ENCODE data around the gene APOL3.
A peak's percentile ranks its signal among the peaks of the same experiment; 100 is the strongest.
"Not testable (repeated sequence)": the region's sequence is repeated elsewhere in the genome, so short reads cannot be mapped to it uniquely, and the experiment has no call there.

Gene APOL3

DNA sequence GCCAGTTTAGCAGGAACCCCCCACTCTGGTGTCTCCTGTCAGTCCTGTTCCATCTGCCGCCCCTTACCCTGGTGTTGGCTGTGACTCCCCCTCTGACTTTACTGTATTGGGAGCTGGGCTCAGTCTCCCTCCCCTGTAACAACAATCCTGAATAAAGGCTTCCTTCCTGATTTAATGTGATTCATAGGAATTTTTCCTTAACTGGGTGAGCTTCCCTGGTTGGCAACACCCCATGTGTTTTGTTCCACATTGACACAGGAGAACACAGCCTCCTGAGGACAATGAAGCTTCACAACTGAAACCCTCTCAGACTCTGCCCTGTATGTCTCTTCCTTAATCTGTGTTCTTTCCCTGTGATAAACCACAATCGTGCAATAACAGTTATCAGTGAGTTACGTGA is 32.6 kb upstream of the APOL3 start:
- no peak for DNase-seq (ENCODE audit: low read depth, low spot score)

DNA sequence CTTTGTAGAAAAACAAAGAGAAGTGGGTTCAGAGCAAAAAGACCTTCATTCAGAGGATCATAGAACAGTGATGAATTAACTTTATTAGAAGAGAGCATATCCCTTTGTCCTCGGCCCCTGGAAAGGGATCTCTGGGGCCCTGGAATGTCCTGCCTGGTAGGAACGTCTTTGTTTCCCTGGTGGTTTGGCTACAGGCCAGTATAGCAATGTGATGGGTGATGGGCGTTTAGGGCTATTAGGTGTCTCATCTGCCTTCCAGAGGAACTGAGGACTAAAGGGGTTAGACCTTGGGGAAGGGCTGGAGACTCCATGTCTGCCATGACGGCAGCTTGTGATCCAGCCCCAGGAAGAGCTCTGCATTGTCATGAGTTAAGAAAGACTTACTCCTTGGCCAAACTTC is 32.0 kb upstream of the APOL3 start:
- no peak for DNase-seq (ENCODE audit: low read depth, low spot score)

DNA sequence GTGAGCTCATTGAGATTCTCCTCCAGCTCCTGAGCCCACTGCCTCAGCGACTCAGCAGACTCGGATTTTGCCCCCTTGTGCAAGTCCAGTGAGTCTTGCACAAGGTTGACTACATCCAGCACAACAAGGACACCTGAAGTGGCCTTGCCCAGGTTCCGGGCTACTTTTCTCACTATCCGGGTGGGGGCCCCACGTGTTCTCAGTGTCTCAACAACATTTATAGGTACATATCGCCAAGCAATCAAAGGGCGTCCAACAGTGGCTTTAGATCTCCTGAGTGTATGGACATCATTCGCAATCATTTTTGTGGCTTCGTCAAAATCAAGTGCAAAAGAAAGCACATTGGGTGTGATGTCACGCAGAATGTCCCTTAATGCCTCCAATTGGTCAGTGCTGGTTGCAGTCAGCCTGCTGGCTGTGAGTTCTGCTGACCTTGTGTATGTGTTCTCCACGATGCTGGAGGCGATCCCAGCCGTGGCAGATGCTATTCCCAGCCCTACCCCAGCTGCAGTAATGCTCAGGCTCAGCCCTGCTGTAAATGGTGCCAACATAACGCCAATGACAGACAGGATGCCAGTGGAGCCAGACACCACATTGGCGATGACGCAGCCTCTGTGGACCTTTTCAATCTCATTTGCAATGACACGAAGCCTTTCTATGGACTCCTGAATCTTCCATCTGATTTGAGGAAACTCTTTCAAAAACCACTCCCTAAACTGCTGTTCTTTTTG is 30.7 kb upstream of the APOL3 start:
- no peak for DNase-seq (ENCODE audit: low read depth, low spot score)

DNA sequence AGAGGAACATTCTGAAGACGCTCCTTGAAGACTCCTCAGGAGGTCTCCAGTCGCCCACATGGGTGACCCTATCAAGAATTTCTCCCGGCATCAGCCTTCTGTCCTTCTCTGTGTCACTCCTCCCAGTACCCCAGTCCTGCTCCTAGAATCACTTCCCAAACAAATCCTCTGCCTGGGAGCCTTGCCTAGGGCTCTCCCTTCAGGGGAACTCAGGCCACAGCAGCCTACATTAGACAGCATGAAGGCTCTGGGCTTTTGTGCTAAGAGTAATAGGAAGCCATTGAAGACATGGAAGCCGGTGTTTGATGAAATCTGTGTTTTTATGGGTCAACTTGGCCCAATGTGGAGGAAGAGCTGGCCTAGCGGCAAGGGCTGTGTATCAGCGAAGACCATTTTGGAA is 27.3 kb upstream of the APOL3 start:
- not testable (repeated sequence) for DNase-seq (ENCODE audit: low read depth, low spot score)

DNA sequence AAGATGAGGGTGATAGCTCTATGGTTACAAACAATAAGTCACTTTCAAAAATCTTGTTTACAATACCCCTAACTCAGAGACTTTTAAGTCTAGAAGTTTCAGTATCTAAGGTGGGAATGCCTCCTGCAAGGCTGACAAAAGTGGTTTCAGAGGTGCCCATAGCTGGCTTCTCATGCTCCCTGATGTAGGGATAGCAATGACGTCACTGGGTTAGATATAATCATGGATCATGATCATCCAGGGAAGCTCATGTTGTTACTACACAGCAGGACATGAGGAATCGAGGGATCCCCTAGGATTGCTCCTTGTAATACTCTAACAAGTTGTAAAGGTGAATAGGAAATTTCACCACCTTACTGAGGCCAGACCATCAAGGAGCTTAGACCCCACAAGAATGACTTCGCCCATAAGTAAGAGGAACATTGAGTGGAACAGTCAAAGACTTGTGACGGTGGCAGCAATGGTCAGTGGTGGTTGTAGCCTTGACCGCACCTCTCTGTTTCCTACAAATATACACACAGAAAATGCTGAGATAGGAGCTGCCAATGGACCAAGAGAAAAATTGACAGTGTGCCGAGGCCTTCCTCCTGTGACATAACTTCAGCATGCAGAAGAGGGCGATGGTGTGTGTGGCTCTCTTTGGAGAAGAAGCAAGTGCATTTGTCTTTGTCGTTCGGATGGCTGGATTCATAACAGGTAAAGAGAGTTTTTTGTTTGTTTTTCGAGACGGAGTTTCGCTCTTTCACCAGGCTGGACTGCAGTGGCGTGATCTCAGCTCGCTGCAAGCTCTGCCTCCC is 25.5 kb upstream of the APOL3 start:
- no peak for DNase-seq (ENCODE audit: low read depth, low spot score)

DNA sequence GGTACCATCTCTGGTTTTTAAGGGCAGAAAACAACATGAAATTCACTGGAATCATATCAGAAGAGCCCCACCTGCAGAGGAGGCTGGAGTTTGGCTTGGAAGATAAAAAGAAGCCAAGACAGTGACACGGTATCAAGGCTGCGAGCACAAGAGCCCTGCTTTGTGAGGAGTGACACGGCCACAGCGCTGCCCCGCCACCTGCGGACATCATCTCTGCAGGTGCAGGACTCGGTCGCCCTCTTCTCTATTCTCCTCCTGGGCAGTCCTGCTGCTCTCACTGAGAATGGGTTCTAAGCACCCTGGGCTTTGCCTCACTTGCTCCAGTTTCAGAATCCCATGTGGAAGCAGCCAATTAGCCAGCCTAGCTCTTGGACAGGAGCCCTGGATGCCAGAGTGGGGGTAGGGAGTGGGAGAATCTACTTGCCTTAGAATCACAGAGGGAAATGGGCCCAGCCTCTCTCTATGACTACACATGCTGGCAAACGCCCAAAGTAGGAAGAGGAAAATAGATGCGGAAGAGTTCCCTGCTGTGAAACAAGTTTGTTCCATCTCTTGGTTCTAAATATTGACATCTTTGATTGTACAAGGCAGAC is 24.0 kb upstream of the APOL3 start:
- DNase-seq (ENCODE audit: low read depth, low spot score), result no peak

DNA sequence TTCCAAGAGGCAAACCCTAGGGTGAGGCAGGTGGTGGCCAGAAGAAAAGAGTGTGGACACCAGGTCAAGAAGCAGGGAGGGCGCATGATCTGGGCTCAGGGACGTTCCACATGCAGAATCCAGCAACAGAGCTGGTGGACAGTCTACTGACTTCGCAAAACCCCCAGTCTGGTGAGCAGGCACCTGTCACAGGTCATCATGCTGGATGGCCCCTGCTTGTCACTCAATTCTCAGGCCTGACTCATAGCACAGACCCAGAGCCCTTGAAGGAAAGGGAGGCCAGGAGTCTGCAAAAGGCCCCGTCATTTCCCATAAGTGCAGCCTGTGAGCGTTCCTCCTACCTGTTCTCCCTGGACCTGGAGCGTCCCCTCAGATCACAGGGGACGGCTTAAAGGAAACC is 22.9 kb upstream of the APOL3 start:
- DNase-seq (ENCODE audit: low read depth, low spot score), result no peak

DNA sequence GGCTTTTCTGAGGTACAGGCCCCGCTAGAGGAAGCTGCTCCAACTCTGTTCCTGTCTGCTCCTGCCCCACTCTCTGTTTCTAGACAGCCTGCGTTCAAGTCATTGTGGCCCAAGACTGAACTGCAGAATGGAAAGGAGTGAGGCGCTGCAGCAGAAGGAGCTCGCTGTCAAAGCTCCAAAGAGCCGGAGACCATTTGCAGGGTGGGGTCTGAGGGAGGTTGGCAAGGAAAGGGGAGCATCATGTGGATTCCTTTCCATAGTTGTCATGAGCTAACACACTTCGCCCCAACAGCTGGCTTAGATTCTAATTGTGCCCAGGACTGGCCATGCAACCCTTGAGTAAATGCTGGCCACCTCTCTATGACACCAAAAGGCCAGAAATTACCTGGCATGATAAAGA is 22.3 kb upstream of the APOL3 start:
- DNase-seq (ENCODE audit: low read depth, low spot score), result no peak

DNA sequence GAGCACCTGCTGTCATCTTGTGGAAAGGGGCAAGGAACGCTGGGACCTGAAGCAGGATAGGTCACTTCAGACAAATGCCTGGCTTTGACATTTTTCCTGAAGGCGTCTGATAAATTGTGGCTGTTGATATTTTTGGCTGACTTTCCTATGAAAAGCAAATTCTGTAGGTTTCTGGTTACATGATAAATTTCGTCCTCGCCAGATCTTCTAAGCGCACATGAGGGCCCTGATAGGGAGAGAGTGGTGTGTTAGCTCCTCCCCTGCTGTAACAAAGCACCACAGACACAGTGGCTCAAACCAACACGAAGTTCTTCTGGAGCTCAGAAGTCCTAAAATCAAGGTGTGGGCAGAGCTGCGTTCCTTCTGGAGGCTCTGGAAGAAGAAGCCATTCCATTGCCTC is 21.5 kb upstream of the APOL3 start:
- DNase-seq (ENCODE audit: low read depth, low spot score), result no peak

DNA sequence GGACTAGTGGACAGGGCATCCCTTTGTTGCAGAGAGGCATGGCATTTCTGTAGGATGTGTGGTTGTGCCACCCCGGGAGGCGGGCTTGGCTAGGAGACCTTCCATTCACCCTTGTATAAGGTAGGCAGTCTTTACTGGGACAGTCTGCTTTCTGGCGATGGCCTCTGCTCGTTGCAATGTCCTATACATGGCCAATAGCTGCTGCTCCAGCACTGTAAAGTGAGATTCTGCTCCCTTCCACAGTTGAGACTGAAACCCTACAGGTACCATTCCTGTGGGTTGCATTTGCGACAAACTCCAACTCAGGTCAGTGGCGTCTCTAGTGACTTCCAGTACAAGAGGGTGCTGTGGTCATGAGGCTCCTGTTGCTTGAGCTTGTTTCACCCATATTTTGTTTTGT is 20.4 kb upstream of the APOL3 start:
- no peak for DNase-seq (ENCODE audit: low read depth, low spot score)

DNA sequence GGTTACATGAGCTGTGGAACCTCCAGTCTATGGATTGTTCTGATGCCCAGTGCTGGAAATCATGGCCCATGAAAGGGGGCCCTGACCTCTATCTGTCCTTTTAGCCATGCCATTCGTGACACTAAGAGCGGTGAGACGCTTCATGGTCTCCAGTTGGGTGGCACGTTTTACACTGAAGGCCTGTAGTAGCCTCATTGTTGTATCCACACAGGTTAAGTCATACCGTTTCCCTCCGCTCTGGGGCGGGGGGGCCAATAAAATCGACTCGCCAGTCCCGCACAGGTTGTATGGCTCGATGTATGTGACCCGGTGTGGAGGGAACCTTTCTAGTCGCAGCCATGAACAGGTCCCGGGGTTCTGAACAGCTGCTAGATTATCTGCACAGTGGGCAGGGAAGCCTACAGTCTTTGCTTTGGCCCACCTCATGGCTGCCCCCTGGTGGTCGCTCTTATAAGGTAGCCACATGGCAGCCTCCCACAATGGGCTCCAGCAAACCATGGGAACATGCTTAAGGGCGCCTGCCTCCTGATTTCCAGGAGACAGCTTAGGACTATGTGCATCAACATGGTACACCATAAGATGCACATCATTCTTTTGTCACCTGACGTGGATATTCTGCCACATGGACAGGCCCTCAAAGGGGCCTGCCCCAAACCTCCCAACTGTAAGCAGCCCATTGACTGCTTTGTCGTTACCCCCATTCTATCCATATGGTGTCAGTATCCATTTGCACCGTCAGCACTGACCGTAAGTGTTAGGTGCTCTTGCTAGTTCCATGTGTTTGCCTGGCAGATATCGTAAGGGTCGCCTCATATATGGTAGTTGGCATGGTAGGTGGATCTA is 19.7 kb upstream of the APOL3 start:
- DNase-seq (ENCODE audit: low read depth, low spot score), result peak; percentile 86

DNA sequence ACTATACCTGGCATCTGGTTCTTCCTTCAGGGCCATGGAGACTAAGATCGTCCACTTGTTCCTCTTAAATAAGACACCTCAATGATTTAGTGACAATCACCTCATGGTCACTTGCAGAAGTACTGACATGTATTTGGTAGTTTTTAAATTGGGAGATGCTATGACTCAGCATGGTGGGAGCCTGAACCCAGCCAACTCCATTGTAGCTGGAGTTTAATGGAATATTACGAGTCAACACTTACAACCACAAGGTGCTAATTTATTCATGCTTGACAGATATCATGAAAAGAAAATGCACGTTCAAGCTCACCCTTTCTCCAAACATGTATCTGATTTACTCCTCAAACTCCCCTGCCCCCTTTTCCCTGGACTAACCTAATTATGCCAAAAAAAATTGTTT is 16.6 kb upstream of the APOL3 start:
- no peak for DNase-seq (ENCODE audit: low read depth, low spot score)

DNA sequence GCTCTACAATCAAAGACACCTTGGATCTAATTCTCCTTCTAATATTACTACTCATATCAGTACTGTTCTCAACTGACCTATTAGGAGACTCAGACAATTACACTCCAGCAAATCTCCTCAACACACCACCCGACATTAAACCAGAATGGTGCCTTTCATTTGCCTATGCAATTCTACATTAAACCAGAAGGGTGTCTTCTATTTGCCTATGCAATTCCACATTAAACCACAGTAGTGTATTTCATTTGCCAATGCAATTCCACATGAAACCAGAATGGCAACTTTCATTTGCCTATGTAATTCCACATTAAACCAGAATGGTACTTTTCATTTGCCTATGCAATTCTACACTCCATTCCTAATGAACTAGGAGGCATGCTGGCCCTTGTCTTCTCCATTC is 15.3 kb upstream of the APOL3 start:
- no peak for DNase-seq (ENCODE audit: low read depth, low spot score)

DNA sequence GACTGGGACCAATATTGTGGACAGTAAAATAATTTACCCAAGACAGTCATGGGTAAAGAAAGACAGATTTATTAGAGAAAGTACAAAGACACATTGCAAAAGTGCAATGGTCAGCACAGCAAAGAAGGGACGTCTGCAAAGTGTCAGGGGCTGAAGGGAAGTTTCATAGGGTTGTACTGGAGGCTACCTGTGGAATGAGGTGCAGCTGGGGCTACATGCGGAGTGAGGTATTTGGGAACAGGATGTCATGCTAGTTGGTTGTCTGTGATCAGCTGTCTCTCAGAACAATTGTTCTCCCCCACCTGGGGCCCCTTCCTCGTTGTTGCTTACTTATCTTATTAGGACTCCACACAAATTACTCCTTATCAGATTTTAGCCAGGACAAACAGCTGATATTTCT is 11.4 kb upstream of the APOL3 start:
- no peak for DNase-seq (ENCODE audit: low read depth, low spot score)

DNA sequence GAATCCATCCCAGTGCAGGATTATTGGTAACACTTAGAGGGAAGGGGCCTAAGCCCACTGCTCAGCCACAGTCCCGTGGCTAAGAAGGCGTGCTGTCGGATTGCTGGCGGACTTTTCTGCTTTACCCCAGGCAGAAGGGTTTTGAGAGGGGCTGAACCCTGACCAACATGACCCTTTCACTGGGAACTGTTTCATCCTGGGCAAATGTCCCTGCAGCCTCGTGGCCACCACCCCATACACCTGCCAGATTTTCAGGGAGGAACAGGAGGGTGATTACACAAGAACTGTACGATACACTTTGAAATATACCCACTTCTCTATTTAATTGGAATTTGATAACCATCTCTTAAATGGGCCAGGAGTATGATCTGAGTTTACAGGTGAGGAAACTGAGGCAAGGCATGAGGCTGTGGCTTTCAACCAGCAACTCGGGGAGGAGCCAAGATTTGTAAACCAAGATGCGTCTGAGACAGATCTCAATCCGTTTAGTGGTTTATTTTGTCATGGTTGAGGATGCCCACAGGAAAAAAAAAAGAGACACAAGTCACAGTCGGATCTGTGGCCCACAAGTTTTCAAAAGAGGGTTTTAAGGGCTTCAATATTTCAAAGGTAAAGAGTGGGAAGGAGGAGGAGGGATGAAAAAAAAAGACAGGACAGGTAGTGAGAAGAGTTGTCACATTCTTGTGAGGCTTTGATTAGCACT is 6.1 kb upstream of the APOL3 start:
- no peak for DNase-seq (ENCODE audit: low read depth, low spot score)

DNA sequence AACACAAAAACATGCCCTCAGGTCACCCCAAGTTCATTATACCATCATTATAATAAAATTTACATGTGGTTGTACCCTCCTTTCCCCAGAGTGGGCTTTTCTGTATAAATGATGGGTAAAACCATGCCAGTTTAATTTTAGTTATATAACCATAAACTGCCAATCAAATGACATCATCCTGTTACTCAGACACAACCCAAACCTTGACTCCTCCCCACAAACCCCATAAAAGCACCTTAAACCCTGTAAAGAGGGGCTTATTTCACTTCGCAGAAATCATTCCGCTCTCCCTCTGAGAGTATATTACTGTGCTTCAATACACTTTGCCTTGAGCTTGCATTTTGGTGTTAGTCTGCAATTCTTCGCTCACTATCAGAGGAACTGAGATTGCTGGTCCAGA is 5.5 kb upstream of the APOL3 start:
- no peak for DNase-seq (ENCODE audit: low read depth, low spot score)

DNA sequence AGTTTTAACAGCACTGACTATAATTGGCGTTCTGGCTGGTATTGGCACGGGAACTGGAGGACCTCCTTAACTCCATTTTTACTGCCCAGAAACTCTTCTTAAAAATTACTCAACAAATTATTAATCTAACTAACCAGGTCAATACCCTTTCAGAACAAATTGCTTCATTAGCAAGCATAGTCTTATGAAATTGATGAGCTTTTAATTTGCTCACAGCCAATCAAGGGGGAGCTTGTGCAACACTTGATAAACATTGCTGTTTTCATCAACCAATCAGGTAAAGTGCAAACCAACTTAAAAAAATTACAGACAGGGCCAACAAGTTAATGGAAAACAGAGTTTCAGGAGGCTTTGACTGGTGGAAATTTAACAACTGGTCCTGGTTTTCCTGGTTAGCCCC is 4.6 kb upstream of the APOL3 start:
- DNase-seq (ENCODE audit: low read depth, low spot score), result no peak

DNA sequence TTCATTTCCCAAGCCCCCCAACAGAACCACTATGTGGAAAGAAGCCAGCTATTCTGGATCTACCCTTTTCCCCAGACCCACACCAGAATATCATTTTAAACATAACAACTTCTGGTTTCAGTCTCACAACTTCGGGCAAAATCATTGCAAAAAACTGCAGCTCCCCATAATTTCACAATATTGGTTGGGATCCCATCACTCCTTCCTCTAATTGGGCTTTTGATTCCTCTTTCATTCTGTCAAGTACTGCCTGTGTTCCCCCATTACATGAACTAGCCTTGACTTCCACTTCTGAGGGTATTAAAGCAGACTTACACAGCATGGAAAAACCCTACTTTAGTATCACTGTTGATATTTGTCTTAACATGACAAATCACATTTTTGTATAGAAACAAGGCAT is 4.1 kb upstream of the APOL3 start:
- no peak for DNase-seq (ENCODE audit: low read depth, low spot score)

DNA sequence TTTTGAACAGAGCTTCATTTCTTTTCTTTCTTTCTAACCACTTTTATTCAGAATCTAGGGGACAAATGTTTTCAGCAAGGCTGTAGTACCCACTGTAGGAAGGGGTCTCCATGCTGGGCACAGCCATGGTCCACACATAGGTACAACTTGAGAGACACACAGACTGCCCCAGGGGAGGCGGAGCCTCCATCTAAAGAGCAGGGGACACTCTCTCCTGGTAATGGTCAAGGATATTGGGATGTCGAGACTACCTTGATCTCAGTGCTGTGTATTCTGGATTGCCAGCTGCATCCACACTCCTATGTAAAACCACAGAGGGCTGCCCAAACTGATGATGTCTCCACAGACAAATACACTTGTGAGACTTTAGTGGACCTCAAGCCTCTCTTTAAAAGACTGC is 2.9 kb upstream of the APOL3 start:
- DNase-seq (ENCODE audit: low read depth, low spot score), result no peak

DNA sequence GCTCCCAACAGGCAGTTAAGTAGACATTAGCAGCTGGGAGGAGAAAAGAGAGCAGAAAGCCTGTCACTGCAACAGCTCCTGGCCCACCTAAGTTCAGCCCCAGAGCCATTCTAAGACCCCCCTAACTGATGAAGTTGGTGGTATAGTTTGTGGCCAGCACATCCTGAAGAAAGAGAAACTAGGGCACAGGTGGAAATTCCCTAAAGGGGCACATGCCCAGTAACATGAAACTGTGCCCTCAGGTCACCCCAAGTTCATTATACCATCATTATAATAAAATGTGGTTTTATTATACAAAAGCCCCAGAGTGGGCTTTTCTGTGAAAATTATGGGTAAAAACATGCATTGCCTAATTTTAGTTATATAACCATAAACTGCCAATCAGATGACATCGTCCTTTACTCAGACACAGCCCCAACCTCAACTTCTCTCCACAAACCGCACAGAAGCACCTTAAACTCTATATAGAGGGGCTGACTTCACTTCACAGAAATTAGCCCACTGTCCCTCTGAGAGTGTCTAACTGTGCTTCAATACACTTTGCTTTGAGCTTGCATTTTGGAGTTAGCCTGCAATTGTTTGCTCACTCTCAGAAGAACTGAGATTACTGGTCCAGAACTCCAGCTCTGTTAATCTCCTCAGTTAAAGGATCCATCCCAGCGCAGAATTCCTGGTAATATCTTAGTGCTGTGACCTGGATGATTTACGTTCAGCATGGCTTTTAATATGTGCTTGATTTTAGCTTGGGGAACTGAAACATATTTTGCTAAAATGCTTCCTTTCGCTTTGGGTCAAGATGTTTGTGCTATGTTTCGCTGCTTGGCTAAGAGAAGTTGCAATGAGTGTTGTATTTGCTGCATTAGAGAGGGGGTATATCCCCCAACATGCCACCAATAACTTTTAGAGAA is 1.8 kb upstream of the APOL3 start:
- no peak for DNase-seq (ENCODE audit: low read depth, low spot score)

DNA sequence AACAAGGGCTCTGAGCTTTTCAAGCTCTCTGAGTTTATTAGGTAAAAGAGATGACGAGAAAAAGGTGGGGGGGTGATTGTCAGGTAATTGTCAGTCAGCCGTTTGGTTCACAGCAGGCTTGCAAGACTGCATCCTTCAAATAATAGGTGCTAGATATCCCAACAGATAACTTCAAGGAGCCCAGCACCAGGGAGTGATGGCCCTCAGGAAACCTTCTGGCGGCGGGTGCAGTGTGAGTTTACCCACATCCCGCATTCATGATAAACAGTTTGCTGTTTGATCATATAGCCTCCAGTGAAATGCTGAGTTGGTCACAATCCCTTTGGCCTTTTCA is 1.2 kb upstream of the APOL3 start:
- DNase-seq (ENCODE audit: low read depth, low spot score), result peak; percentile 56

All from ELF-1 (cell line).